ENCODE results near the gene CADM2.

- TF ChIP-seq EZH2 (IDR thresholded peaks at IDR 0.05; ENCODE audit: borderline replicate concordance, insufficient read depth, low read length, poor library complexity, severe bottlenecking) (no peak), CTCF (IDR thresholded peaks at IDR 0.05; ENCODE audit: poor library complexity, severe bottlenecking) (no peak)
Measured at GRCh38 chr3:85725809-85726208, 767.0 kb downstream of the CADM2 start.

Measured in neural cell (in vitro differentiated cells).